Retina (tissue), 1 donor: ENCODE data around the gene KRTAP9-2.
"Not testable (repeated sequence)": the region's sequence is repeated elsewhere in the genome, so short reads cannot be mapped to it uniquely, and the experiment has no call there.

ENCODE experiments used
- DNase-seq: peaks from one replicate; pipeline ENCODE4 v3.0.0-alpha.2; 2016

KRTAP9-2 gene

DNA sequence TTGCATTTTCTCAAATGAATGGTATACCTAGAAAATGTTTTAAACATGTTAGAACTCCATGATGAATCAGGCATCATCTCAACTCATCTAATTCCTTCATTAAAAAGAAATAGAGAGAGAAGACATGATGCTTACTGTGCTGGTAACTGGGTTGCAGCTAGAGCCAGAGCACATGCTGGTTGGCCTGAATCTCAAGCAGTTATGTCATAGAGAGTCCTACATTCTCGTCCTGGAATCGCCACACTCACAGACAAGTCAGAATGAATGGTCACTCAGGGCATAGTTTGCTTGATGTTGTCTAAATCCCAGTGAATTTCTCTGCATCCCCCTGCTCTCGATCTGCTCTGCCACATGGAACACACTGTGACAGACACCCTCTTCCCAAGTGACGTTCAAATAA, 10.7 kb downstream of the KRTAP9-2 start:
- not testable (repeated sequence) for DNase-seq

DNA sequence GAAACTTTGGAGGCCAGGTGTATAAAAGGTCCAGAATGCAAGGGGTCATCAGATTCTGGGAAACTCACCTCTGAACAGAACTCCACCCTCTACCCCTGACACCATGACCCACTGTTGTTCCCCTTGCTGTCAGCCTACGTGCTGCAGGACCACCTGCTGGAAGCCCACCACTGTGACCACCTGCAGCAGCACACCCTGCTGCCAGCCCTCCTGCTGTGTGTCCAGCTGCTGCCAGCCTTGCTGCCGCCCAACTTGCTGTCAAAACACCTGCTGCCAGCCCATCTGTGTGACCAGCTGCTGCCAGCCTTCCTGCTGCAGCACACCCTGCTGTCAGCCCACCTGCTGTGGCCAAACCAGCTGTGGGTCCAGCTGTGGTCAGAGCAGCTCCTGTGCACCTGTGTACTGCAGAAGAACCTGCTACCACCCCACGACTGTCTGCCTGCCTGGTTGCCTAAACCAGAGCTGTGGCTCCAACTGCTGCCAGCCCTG, 11.5 kb downstream of the KRTAP9-2 start, which contains the start of gene KRTAP9-8:
Gene KRTAP9-8 (plus strand): TSS at position 51 of the 489 bp plus-strand sequence. CDS start 53 bp downstream, at position 104.
- DNase-seq: not testable (repeated sequence)

DNA sequence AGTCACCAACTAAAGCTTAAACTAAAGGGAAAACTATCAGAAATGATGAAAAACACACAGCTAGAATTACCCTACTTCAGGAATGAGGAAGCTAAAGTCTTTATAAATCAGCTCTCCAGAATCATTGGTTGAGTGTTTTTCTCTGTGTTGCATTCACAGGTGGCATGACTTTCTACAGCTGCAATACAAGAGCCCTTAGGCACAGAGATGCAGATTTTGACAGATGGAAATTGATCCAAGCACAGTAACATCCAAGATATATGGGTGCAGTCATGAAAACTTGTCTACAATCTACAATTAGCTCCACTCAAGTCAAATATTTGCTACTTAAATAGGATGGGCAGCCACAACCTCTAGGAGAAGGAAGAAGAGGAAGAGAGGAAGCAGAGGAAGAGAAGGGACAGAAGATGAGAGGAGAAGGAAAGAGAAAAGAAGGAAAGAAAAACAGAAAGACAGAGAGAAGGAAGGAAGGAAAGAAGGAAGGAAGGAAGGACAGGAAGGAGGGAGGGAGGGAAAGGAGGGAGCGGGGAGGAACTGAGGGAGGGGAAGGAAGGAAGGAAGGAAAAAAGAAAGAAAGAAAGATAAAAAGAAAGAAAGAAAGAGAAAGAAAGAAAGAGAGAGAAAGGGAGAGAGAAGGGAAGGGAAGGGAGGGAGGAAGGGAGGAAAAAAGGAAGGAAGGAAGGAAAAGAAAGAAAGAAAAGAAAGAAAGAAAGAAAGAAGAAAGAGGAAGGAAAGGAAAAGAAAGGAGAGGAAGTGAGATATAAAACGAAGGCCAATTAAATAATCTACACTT, 20.7 kb downstream of the KRTAP9-2 start:
- DNase-seq: not testable (repeated sequence)

DNA sequence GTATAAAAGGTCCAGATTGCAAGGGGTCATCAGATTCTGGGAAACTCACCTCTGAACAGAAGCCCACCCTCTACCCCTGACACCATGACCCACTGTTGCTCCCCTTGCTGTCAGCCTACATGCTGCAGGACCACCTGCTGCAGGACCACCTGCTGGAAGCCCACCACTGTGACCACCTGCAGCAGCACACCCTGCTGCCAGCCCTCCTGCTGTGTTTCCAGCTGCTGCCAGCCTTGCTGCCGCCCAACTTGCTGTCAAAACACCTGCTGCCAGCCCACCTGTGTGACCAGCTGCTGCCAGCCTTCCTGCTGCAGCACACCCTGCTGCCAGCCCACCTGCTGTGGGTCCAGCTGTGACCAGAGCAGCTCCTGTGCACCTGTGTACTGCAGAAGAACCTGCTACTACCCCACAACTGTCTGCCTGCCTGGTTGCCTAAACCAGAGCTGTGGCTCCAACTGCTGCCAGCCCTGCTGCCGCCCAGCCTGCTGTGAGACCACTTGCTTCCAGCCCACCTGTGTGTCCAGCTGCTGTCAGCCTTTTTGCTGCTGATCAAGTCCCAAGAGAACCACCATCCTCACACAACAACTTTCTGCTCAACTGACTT, 23.3 kb downstream of the KRTAP9-2 start, which contains the start of gene KRTAP9-4:
Gene KRTAP9-4 (plus strand): TSS at position 51 of the 604 bp plus-strand sequence. CDS start 34 bp downstream, at position 85.
- not testable (repeated sequence) for DNase-seq

DNA sequence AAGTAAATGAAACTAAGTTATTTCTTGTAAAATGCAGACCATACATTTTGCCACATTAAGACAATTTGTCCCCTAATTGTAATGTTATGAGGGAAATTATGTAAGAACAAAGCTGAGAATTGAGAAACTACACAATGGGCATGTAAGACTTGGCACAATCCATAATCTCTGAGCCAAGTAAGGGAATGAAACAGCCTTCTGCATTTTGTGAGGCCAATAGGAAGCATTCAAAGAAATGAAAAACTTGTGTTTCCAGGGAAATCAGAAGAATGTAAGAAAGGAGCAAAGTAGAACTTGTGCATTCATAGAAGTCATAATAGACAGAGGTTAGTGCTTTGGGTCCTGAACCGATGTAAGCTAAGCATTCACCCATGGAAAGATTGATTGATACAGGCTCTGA, 24.8 kb downstream of the KRTAP9-2 start:
- DNase-seq: no peak

DNA sequence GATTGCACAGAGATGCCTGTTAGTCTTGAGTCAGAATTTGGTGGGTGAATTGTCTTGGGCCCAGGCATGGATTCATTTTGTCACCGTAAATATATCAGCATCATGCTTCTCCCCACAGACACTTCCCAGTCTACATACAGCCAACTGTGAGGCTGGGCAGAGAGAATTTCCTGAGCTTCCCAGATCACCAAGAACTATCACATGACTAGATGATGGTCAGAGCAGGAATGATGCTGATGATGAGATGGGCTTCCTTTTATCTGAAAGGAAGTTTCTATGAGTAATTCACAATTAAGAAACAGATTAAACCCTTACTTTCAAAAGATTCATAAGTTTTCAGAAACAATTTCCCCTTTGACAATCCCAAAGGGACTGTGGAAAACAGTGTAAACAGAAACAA, 28.4 kb downstream of the KRTAP9-2 start:
- no peak for DNase-seq

DNA sequence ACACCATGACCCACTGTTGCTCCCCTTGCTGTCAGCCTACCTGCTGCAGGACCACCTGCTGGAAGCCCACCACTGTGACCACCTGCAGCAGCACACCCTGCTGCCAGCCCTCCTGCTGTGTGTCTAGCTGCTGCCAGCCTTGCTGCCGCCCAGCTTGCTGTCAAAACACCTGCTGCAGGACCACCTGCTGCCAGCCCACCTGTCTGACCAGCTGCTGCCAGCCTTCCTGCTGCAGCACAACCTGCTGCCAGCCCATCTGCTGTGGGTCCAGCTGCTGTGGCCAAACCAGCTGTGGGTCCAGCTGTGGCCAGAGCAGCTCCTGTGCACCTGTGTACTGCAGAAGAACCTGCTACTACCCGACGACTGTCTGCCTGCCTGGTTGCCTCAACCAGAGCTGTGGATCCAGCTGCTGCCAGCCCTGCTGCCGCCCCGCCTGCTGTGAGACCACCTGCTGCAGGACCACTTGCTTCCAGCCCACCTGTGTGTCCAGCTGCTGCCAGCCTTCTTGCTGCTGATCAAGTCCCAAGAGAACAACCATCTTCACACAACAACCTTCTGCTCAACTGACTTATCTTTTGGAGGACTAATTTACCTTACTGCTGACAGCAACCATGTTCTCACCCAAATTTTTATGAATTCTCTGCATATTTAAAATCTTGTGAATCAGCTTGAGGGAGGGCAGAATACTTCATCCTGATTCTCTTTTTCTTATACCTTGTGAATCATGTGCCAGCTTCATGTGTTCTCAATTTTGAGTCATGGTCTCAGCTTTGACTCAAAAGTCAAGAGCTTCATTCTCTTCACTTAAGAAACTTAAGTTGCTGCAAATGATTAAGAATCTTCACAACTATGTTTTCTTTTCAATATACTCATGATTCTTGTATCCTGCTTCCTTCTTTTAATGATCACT, 29.2 kb downstream of the KRTAP9-2 start, which contains the start of gene KRTAP9-9:
Gene KRTAP9-9 (plus strand): TSS at position 4 of the 910 bp plus-strand sequence.
- not testable (repeated sequence) for DNase-seq

DNA sequence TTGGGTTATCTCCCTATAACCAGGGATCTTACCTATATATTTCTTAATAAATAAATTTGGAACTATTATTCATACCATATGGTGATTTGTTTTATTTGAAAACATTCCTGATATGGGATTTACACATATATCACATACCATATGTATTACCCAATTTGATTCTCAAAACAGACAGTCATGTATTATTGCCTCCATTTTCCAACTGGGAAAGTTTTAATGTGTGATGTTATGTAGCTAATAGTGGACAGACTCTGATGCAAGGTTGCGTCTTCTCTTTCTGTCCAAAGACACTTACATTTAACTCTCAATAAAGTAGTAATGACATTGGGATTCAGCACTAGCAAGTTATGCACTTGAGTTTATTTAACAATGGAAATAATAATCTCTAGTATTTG, 29.8 kb downstream of the KRTAP9-2 start:
- no peak for DNase-seq

DNA sequence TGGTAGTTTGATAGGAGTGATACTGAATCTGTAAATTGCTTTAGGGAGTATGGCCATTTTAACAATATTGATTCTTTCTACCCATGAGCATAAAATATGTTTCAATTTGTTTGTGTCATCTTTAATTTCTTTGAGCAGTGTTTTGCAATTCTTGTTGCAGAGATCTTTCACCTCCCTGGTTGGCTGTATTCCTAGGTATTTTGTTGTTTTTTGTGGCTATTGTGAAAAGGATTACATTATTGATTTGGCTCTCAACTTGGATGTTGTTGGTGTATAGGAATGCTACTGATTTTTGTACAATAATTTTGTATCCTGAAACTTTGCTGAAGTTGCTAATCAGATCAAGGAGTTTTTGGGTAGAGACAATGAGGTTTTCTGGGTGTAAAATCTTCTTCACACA, 32.0 kb downstream of the KRTAP9-2 start:
- no peak for DNase-seq

DNA sequence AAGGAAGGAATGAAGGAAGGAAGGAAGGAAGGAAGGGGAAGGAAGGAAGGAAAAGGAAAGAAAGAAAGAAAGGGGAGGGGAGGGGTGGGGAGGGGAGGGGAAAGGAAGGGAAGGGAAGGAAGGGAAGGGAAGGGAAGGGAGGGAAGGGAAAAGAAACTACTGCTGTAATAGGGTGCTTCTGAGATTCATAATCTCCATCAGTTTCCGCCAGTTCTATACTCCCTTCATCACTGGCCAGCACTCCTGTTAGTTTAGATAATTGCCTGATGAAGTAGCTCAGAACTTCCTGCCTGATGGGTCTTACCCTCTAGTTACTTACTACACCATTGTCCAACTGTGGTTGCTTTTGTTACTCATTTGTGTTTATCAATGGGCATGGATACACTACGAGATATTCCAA, 36.8 kb downstream of the KRTAP9-2 start:
- no peak for DNase-seq

DNA sequence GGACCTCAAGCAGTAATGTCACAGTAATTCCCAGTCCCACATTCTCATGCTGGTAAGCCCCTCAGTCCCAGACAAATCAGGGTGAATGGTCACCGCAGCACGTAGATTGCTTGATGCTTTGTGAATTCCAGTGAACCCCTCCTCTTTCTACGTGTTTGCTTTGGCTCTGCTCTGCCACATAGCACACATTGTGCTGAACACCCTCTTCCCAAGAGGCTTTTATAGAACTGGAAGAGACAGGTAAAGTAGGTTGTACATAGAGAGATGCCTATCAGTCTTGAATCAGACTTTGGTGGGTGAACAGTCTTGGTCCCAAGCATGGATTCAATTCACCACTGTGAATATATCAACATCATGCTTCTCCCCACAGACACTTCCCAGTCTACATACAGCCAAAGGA, 38.2 kb downstream of the KRTAP9-2 start:
- no peak for DNase-seq

DNA sequence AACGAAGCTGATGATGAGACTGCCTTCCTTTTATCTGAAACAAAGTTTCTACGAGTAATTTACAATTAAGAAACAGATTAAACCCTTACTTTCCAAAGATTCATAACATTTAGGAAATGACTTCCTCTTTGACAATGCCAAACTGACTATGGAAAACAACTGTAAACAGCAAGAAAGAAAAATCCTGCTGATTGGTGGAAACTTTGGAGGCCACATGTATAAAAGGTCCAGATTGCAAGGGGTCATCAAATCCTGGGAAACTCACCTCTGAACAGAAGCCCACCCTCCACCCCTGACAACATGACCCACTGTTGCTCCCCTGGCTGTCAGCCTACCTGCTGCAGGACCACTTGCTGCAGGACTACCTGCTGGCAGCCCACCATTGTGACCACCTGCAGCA, 38.6 kb downstream of the KRTAP9-2 start, which contains the start of gene KRTAP9-6:
Gene KRTAP9-6 (plus strand): TSS at position 301 of the 400 bp plus-strand sequence. CDS start 0 bp downstream, at position 301.
- no peak for DNase-seq

DNA sequence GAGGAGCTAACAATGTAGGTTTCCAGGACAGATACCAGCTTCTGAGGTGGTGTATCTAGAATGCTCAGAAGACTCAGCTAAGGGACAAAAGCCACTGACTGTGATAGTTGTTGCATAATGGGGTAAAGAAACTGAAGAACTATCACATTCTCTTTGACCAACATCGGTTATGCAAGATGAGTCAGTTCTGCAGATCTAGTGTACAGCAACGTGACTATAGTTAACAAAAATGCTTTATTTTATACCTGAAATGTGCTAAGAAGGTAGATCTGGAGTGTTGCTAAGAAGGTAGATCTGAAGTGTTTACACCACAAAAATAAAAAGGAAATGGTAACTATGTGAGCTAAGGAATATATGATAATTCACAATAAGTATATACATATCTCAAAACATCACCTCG, 41.3 kb downstream of the KRTAP9-2 start:
- DNase-seq: no peak

DNA sequence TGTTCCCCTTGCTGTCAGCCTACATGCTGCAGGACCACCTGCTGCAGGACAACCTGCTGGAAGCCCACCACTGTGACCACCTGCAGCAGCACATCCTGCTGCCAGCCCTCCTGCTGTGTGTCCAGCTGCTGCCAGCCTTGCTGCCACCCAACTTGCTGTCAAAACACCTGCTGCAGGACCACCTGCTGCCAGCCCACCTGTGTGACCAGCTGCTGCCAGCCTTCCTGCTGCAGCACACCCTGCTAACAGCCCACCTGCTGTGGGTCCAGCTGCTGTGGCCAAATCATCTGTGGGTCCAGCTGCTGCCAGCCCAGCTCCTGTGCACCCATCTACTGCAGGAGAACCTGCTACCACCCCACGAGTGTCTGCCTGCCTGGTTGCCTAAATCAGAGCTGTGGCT, 44.9 kb downstream of the KRTAP9-2 start:
- DNase-seq: not testable (repeated sequence)

DNA sequence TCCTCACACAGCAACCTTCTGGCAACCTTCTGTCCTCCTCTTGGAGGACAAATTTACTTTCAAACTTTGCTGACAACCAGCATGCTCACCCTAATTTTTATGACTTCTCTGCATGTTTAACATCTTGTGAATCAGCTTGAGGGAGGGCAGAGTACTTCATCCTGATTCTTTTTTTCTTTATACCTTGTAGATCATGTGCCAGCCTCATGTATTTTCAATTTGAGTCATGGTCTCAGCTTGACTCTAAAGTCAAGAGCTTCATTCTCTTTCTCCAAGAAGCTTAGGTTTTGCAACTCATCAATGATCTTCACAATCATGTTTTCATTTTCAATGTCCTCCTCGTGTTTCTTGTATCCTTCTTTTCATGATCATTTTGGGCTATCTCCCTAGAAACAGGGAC, 45.4 kb downstream of the KRTAP9-2 start:
- DNase-seq: no peak

DNA sequence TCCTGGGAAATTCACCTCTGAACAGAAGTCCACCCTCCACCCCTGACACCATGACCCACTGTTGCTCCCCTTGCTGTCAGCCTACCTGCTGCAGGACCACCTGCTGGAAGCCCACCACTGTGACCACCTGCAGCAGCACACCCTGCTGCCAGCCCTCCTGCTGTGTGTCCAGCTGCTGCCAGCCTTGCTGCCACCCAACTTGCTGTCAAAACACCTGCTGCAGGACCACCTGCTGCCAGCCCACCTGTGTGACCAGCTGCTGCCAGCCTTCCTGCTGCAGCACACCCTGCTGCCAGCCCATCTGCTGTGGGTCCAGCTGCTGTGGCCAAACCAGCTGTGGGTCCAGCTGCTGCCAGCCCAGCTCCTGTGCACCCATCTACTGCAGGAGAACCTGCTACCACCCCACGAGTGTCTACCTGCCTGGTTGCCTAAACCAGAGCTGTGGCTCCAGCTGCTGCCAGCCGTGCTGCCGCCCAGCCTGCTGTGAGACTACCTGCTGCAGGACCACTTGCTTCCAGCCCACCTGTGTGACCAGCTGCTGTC, 49.3 kb downstream of the KRTAP9-2 start, which contains the start of gene KRTAP9-7:
Gene KRTAP9-7 (plus strand): TSS at position 51 of the 543 bp plus-strand sequence. CDS start 0 bp downstream, at position 51.
- DNase-seq: not testable (repeated sequence)
